Colon (tissue), 2 donors: ENCODE results near the gene CACNA1G.

Source experiments
- FAIRE-seq: peaks from 2 replicates; lab custom pipeline; 2012; peaks lifted over from hg19 to GRCh38; lab: Jason Lieb, UNC
- donor health status: control.
- donor health status: control.

Gene CACNA1G

DNA sequence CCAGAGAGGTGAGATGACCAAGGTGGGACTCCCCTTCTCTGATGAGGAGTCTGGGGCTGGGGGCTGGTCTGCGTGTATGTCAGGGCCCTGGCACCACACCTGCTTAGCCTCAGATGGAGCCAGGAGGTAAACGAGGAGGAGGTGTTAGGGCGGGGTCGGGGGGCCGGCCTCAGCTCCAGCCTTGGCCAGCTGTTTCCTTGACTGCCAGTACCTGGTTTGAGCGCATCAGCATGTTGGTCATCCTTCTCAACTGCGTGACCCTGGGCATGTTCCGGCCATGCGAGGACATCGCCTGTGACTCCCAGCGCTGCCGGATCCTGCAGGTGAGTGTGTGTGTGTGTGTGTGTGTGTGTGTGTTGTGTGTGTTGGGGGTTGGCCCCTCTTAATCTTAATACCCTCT is 8.1 kb downstream of the CACNA1G start:
- FAIRE-seq, result no peak

DNA sequence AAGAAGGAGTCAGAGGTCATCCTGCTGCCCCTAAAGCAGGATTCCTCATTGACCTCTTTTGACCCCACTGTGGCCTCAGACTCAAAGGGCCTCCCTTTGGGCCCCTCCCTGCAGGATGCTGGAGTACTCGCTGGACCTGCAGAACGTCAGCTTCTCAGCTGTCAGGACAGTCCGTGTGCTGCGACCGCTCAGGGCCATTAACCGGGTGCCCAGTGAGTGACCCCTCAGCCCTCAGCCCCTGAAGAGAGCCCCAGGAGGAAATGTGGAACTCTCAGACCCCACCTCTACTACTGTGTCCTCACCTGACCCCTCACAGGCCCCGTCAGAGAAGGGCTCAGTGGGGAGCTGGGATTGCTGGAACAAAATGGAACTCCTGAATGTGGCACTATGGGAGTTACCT is 9.1 kb downstream of the CACNA1G start:
- no peak for FAIRE-seq

DNA sequence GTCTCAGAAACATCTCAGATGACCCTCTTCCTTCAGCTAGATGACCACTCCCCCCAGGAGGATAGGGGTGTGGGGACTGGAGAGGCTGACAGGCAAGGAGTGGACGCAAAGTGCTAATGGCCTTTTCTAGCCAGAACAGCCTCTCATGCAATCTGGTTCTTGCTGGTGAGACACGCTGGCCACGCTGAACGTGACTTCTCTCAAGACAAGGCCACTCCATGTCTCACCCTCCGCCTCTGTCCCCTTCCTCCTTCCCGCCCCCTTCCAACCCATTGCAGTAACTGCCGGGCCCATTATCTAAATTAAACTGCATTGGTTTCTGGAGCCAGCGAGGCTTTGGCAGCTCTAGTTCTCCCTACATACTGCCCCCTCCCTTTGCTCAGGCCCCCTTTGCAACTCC is 9.5 kb downstream of the CACNA1G start:
- no peak for FAIRE-seq

DNA sequence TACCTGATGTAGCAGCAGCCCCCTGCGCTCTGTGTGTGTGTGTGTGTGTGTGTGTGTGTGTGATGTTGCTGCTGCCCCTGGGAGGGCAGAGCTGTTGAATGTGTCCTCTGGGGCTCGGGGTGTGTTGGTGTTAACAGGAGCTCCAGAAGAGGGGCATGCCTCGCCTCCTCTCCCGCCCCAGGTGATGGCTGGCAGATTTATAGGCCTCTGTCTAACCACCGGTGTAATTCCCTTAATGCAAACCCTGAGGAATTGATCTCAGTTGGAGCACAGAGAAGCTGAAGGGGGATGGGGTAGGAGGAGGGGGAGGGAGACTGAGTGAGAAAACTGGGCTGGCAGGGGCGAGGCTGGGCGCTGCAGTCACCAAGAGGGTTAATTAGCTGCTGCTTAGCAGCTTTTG is 10.0 kb downstream of the CACNA1G start:
- FAIRE-seq, result no peak

DNA sequence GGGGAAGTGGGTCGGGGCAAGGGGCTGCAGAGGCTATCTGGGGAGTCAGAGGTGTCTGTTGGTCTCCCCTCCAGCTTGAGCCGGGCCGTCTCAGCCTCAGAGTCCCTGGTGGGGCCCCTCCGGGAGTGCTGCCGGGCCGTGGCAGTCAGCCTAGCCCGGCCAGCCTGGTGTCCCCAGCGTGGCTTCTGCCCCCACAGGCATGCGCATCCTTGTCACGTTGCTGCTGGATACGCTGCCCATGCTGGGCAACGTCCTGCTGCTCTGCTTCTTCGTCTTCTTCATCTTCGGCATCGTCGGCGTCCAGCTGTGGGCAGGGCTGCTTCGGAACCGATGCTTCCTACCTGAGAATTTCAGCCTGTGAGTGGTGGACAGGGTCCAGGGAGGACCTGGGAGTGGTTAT is 11.2 kb downstream of the CACNA1G start:
- no peak for FAIRE-seq

DNA sequence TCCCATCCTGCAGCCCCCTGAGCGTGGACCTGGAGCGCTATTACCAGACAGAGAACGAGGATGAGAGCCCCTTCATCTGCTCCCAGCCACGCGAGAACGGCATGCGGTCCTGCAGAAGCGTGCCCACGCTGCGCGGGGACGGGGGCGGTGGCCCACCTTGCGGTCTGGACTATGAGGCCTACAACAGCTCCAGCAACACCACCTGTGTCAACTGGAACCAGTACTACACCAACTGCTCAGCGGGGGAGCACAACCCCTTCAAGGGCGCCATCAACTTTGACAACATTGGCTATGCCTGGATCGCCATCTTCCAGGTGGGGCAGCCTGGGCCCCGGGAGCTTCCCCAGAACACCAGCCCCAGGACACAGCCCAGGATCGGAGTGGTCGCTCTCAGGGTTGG is 12.0 kb downstream of the CACNA1G start:
- FAIRE-seq, result no peak

DNA sequence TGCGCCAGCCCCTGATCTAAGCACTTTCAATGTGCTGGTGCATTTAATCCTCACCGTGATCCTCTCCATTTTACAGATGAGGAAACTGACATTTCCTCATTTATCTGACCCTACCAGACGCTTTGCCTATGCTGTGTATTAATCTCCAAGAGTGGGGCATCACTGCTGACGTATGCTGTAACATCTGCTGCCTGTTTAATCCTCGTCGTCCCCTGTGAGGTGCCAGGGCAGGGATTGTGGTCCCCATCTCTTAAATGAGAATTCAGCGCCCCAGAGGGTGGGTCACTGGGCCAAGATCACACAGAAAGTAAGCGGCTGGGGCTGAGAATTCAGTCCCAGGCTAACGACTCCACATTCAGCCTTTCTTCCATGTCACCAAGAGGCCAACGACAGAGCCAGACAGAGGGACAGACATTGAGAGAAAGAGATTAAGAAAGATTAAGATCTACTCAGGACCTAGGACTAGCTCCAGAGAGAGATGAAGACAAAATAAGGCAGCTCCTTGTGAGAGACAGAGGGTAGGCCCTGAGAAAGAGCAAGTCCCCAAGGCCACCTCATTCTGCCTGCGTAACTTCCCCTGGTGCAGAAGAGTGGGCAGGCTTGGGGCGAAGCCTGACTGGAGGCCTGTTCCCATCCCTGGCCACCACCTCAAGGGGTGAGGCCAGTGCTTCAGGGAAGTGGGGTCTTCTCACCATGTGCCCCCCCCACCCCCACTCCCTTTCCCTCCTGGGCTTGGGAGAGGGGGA is 13.5 kb downstream of the CACNA1G start:
- no peak for FAIRE-seq

DNA sequence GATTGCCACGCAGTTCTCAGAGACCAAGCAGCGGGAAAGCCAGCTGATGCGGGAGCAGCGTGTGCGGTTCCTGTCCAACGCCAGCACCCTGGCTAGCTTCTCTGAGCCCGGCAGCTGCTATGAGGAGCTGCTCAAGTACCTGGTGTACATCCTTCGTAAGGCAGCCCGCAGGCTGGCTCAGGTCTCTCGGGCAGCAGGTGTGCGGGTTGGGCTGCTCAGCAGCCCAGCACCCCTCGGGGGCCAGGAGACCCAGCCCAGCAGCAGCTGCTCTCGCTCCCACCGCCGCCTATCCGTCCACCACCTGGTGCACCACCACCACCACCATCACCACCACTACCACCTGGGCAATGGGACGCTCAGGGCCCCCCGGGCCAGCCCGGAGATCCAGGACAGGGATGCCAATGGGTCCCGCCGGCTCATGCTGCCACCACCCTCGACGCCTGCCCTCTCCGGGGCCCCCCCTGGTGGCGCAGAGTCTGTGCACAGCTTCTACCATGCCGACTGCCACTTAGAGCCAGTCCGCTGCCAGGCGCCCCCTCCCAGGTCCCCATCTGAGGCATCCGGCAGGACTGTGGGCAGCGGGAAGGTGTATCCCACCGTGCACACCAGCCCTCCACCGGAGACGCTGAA is 15.2 kb downstream of the CACNA1G start:
- no peak for FAIRE-seq

DNA sequence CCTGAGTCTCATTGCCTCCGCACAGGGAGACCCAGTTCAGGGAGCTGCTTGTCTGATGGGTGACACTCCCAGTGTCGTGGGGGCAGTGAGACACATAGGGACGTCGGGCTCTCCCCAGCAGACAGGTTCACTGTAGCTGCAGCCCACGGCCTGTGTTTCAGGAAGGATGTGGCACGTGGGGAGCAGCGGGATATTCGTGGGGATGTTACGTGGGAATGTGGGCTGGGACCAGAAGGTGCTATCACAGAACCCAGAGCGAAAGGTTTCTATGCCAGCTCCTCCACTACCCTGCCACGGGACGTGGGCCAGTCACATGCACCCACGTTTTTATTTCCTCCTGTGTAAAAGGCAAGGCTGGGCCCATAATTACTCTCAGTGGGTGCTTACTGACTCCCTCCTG is 16.3 kb downstream of the CACNA1G start:
- no peak for FAIRE-seq

DNA sequence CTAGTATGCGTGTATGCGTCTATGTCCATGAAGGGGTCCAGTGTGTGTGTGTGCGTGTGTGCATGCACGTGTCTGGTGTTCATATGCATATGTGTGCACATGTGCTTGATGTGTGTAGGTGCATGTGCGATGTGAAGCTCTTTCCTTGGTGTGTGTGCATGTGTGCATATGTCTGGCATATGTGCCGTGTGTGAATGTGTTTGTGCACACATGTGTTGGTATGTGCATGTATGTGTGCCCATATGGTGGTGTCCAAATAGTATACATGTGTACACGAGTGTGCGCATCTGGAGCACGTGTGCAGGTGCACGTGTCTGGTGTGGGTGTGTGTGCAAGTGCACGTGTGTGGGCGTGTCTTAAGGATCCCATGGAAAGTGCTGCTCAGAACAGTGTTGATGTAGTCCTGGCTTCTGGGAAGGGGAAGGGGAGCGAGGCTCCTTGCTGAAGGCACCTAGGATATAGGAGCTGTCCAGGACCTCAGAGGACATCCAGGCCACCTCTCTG is 17.0 kb downstream of the CACNA1G start:
- FAIRE-seq, result no peak

DNA sequence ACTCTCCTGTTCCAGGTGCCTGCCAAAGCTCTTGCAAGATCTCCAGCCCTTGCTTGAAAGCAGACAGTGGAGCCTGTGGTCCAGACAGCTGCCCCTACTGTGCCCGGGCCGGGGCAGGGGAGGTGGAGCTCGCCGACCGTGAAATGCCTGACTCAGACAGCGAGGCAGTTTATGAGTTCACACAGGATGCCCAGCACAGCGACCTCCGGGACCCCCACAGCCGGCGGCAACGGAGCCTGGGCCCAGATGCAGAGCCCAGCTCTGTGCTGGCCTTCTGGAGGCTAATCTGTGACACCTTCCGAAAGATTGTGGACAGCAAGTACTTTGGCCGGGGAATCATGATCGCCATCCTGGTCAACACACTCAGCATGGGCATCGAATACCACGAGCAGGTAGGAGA is 17.7 kb downstream of the CACNA1G start:
- no peak for FAIRE-seq

DNA sequence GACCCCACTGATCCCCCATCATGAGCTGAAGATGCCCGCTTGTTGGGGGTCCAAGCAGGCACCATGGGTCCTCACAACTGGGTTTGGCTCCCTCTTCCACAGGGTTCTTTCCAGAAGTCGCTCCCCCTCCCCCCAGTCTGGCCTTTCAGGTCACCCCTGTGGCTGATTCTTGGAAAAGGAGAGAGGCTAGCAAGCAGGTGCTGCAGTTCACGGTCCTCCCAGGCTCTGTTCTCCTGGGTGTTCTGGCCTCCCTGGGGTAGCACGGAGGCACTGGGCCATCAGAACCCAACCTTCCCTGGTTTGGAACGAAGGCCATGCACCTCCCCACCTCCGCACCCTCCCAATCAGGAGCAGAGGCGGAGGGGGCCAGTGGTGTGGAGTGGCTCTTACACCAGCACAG is 18.9 kb downstream of the CACNA1G start:
- FAIRE-seq, result no peak

DNA sequence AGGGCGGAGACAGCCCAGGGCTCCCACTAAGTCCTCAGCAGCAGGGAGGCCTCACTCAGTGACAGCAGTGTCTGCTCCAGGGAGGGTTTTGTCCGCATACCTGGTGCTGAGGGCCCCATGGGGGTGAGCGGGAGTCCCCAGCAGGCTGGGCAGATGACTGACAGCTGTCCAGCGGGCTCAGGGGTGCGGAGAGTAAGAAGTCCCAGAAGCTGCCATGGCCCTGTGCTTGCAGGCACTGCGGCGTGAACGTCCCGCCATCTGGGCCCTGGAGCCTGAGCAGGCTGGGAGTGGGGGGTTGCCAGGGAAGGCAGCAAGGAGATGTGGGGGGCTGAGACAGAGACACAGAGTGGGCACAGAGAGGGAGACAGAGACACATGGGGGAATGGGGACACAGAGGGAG is 20.1 kb downstream of the CACNA1G start:
- no peak for FAIRE-seq

DNA sequence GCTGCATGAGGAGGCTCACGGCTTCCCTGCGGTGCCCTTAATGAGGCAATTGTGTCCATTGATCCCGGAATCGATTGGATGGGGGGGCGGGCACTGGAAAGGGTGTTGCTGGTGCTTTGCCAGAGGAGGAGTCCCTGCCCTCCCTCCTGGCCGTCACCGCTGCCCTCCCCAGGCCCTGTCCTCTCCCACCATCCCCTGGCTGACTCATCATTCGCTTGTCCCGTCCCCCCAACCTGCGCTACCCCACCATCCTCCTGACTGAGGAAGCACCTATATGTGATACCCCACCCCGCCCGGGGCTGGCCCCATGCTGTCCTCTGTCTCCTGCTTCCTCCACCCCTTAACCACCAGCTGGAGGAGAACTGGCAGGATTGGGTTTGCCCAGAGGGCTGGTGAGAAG is 20.8 kb downstream of the CACNA1G start:
- FAIRE-seq, result no peak

DNA sequence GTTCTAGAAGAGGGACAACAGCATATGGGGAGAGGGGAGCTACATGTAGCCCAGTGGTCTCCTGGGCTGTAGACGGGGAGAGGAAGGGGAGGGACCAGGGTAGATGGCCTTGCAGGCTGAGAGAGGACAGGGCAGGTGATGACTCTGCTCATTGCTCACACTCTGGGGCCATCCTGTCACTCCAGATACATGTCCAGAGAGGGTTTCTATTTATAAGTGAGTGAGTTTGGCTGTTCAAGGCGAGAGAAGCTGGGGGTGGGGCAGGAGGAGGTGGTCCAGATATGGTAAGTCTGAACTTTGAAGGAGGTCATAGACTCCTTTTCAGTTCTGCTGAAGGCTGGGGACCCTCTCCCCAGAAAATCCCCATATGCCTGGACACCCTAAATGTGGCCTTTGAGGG is 22.2 kb downstream of the CACNA1G start:
- no peak for FAIRE-seq

DNA sequence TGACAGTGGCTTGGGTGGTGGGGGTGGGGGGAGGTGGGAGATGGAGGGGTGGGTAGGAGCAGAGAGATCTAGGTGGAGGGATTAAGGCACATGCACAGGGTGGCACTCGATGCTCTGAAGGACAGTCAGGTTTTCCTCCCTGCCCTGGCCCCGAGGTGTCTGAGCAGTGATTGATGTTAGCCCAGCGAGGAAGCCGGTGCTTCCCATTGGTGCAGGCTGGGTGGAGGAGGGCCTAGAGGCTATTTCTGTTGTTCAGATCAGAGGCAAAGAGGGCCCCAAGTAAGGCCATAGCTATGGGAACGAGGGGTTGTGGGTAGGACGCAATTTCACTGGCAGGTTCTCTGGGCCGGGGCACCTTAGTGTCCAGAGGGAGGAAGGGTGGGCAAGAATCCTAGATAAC is 23.1 kb downstream of the CACNA1G start:
- FAIRE-seq, result no peak

DNA sequence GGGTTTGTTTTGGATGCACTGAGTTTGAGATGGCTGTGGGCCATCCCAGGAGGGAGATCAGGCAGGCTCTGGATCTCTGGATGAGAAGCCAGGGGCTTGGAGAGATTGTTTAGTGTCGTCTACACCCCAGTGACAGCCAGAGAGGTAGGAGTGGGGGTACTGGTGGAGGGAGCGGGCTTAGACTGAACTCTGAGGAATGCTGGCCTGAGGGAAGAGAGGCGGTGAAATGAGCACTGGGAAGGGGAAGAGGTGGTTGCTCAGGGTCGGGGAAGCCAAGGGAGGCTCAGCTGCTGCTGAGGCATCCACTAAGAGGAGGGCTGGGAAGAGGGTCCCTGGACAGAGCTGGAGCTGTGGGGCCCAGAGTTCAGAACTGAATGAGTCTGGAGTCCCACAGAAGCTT is 23.6 kb downstream of the CACNA1G start:
- no peak for FAIRE-seq

DNA sequence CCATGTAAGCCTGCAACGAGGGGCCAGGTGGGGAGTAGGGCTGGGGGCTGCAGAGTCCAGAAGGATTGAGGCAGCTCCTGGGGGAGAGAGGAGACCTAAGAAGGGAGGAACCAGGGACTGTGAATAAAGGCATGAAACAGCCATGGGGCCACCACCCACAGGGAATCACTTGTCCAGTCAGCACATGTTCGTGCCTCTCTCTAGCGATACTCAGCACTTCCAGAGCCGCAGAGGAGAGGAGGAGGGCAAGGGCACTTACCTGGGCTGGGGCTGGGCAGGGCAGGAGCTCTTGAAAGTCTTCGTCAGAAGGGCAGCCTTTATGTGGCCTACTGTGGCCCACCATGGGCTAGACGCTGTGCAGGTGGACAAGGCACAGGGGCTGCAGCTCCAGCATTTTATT is 24.2 kb downstream of the CACNA1G start:
- no peak for FAIRE-seq

DNA sequence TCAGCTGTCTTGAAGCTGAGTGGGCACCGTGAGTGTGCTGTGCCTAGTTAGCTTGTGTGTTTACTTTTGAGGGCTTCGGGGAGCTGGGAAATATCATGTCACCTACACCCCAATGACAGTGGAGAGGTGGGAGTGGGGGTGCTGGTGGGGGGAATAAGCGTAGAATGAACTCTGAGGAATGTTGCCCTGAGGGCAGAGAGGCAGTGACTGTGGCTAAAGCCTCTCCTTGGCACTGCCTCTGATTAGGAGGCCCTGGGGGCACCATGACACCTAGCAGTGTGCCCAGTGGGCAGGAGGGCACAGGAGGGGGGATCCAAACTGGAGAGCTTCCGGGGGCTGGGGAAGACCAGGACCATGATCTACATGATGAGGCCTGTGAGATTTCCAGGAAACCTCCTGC is 24.8 kb downstream of the CACNA1G start:
- FAIRE-seq, result no peak

DNA sequence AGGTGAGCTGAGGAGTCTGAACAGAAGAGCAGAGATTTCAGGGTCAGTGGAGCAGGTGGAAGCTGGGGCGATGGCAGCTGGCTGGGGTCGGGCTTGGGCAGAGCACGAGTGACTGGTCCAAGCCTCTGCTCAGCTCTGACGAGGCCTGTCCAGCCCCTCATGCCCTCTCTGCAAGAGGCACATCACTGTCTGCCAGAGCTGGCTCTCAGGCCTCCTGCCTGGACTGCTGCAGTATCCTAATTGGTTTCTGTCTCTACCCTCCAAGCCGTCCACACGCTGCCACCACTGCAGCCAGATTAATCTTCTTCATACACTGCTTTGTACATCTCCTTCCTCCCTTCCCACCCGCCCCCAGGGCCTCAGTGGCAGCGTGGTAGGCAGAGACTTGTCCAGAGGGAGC is 25.4 kb downstream of the CACNA1G start:
- FAIRE-seq, result no peak

DNA sequence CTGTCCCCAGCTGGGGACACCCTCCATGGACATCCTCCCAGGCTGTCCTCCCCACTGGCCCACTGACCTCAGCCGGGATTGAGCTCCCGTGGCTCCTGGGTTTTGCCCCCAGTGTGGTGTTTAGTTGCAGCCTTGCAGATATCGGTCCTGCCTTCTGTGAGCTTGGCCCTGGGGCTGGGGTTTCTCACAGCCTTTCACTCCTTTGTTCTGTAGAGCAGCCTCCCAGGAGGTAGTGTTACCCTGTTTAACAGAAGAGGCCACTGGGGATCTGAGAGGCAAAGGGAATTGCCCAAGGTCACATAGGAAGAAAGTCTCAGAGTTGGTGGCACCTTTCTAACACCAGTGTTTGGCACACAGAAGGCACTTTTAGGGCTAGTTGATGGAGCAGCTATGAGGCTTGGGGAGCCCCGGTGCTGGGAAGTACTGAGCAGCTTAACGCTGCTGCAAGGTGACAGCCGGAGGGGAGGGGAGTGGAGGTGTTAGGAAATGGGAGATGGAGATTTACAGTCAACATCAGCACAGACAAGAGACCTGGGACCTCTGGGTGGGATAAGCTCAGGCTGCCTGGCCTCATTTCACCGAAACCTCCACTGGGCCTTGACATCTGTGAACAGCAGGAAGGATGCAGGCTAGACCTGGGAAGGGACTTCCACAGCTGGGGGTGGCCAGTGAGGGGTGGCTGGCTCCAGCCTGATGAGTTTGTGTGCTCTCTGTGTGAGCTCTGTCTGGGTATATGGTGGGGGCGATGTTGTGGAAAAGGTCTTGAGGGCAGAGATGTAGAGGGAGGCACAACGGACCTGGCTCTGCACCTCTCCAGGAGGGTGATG is 26.1 kb downstream of the CACNA1G start:
- FAIRE-seq, result no peak

DNA sequence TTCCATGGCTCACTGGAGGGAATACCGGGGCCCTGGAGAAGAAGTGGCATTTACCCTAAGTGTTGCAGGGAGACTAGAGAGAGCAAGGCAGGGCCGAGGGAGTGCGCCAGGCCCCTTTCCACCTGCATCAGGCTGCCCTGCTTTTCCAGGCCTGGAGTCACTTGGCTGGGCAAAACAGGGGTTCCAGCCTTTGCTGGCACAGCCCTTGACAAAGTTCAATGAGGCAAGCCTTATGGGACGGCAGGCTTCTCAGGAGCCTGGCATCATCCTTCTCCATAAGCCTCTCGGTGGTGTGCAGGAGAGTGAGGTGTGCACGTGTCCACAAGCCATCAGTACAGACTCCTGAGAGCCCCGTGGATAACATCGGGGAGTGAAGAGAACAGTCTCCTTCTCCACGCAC is 27.1 kb downstream of the CACNA1G start:
- FAIRE-seq, result no peak

DNA sequence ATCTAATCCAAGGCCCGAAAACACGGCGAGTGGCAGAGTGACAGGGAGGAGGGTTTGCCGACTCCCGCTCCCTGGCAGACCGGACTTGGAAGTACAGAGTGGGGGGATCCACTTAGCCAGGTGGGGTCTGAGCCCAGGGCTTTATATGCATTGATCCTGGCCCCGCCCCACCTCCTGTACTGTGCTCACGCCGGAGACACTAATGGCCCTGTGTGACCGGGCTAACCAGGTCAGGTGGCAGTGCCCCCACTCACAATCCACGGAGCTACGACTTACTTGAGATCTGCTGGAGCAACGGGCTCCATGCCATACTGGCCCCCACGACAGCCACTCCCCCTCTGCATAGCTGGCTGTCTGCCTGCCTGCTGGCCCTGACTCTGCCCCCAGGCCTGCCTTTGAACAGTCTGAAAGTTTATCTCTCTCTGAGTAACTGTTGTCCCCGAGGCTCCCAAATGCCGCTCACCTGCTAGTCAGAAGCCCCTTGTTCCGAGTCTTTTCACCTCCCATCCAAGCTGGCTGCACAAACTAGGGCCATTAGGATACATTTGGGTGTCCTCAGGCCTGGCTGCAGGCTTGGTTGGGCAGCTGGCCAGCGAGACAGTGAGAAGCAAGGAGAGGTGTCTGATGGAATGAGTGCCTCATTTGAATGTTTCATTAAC is 28.0 kb downstream of the CACNA1G start:
- FAIRE-seq, result no peak
